Caco-2 (cell line): ENCODE measurements around the gene ZNF177. TPM values are rescaled to one million over a fixed set of nuclear protein-coding genes. Genes with fewer than 3 reads are reported as not detected.

ENCODE experiments used
- BruUV-seq: library from RNA; stranded (reverse); fragments of 400-500 nt; replicated peaks from 2 replicates; lab custom pipeline; 2021; lab: Mats Ljungman, UMichigan
- CTCF ChIA-PET: fragments of 300-600 bp; sonication (Branson Sonifier 250); formaldehyde crosslinking; loops from one replicate; lab custom pipeline; 2022; ENCODE audit warnings: antibody characterized with exemption; lab: Charles Lee
- POLR2A ChIA-PET: fragments of 300-600 bp; sonication (Branson Sonifier 250); formaldehyde crosslinking; loops from one replicate; lab custom pipeline; 2022; ENCODE audit warnings: antibody characterized with exemption; lab: Charles Lee
- DNase-seq, 2 experiments: peaks; one replicate each; pipeline versions ENCODE4 v3.0.0 to v3.0.0-alpha.2; 2020 to 2022
- H3K27me3 ChIP-seq: replicated peaks from 2 replicates; pipeline ENCODE4 v1.6.0; 2011; ENCODE audit warnings: low read length; ENCODE audit not compliant: control insufficient read depth, insufficient read depth
- H3K36me3 ChIP-seq: 2 replicates; pipeline ENCODE4 v1.5.1; 2011; ENCODE audit warnings: low read length; ENCODE audit not compliant: control insufficient read depth, insufficient read depth
- H3K4me1 ChIP-seq: fragments of 250-450 bp; sonication (Bioruptor Pico); 2 replicates; pipeline ENCODE4 v1.5.1; 2020; ENCODE audit warnings: mild to moderate bottlenecking
- H3K4me3 ChIP-seq: 2 replicates; pipeline ENCODE4 v1.5.1; 2011; ENCODE audit warnings: low read depth, mild to moderate bottlenecking, control low read depth, low read length
- H3K9me3 ChIP-seq: fragments of 250-450 bp; sonication (Bioruptor Pico); 2 replicates; pipeline ENCODE4 v1.5.1; 2020; ENCODE audit warnings: mild to moderate bottlenecking, moderate library complexity
- H3K27ac Mint-ChIP-seq: one replicate; pipeline ENCODE4 v1.8.0; 2022; ENCODE audit warnings: mixed read lengths; ENCODE audit not compliant: unreplicated experiment
- H3K27me3 Mint-ChIP-seq: one replicate; pipeline ENCODE4 v1.8.0; 2022; ENCODE audit warnings: mixed read lengths; ENCODE audit not compliant: insufficient read depth, unreplicated experiment
- H3K36me3 Mint-ChIP-seq: one replicate; pipeline ENCODE4 v1.8.0; 2022; ENCODE audit warnings: mild to moderate bottlenecking, mixed read lengths; ENCODE audit not compliant: insufficient read depth, unreplicated experiment
- H3K4me1 Mint-ChIP-seq: one replicate; pipeline ENCODE4 v1.8.0; 2022; ENCODE audit warnings: low read depth, mixed read lengths; ENCODE audit not compliant: unreplicated experiment
- H3K4me3 Mint-ChIP-seq: one replicate; pipeline ENCODE4 v1.8.0; 2022; ENCODE audit warnings: mild to moderate bottlenecking, moderate library complexity, mixed read lengths; ENCODE audit not compliant: unreplicated experiment
- H3K9me3 Mint-ChIP-seq: one replicate; pipeline ENCODE4 v1.8.0; 2022; ENCODE audit warnings: mixed read lengths; ENCODE audit not compliant: unreplicated experiment
- CTCF ChIP-seq, 2 experiments: fragments of 200-600 bp in 1 of 2; IDR thresholded peaks; 1 replicate in 1 of 2; 2 replicates in 1 of 2; pipeline versions ENCODE4 v1.5.1 to v1.8.0; 2011 to 2022; ENCODE audit warnings: antibody characterized with exemption in 1 of 2, control low read depth in 1 of 2, inconsistent platforms in 1 of 2, low read depth in 1 of 2, low read length in 1 of 2, mild to moderate bottlenecking in 1 of 2, moderate library complexity in 1 of 2; ENCODE audit not compliant: insufficient read depth in 1 of 2, severe bottlenecking in 1 of 2, unreplicated experiment in 1 of 2
- intact Hi-C: fragments of 100-400 bp; cut with micrococcal nuclease; formaldehyde crosslinking; loops from one replicate; pipeline ENCODE4 v1.10.0; 2022; ENCODE audit not compliant: unreplicated experiment
- total RNA-seq: library from RNA; stranded (reverse); gene quantifications from 2 replicates; pipeline ENCODE4 v1.2.3, GENCODE V29; 2022

ZNF177 gene
- total RNA-seq, 1 experiment from 2014 or later = 0.34 TPM

GRCh38 chr19:9329999-9330398 is 32.8 kb upstream of the ZNF177 start:
- no peaks in the 10 kb centered on the region for H3K4me1 Mint-ChIP-seq
- no TSS peak for BruUV-seq
- H3K4me3 ChIP-seq = no peak overlapping the region
- no peaks in the 10 kb centered on the region for H3K4me1 ChIP-seq
- H3K27me3 Mint-ChIP-seq = no peaks in the 10 kb centered on the region
- H3K4me3 Mint-ChIP-seq = no peak overlapping the region
- ChIA-PET POLR2A (no interaction called here), CTCF (no interaction called here)
- H3K9me3 Mint-ChIP-seq = peaks cover 14% of the 10 kb centered on the region
- H3K27me3 ChIP-seq = no peaks in the 10 kb centered on the region
- intact Hi-C loops = no loop called here
- peaks cover 14% of the 10 kb centered on the region for H3K36me3 Mint-ChIP-seq
- no peak overlapping the region for H3K27ac Mint-ChIP-seq
- H3K9me3 ChIP-seq = peaks cover 9% of the 10 kb centered on the region
- no peak for DNase-seq
- no peaks in the 10 kb centered on the region for H3K36me3 ChIP-seq
- TF ChIP-seq CTCF (IDR thresholded peaks at IDR 0.05; ENCODE audit: insufficient read depth in 1 of 2, low read depth in 1 of 2, low read length in 1 of 2, severe bottlenecking in 1 of 2, unreplicated experiment in 1 of 2) = no peak

DNA sequence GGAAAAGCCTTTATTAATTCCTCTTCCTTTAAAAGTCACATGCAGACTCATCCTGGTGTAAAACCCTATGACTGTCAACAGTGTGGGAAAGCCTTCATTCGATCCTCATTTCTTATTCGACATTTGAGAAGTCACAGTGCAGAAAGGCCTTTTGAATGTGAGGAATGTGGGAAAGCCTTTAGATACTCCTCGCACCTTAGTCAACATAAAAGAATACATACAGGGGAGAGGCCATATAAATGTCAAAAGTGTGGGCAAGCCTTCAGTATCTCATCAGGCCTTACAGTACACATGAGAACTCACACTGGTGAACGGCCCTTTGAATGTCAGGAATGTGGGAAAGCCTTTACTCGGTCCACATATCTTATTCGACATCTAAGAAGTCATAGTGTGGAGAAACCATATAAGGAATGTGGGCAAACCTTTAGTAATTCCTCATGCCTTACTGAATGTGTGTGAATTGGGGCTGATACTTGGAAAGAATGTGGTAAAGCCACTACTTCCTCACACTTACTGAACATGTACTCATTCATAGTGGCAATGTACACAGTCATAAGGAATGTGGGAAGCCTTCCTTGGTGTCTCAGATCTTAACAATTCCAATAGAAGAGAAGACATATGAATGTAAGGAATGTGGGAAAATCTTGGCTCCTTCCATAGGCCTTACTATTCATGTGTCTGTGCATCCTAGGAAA is 20.1 kb upstream of the ZNF177 start:
- ChIA-PET POLR2A (no interaction called here), CTCF (no interaction called here)
- Mint-ChIP-seq H3K27ac (no peak overlapping the region), H3K4me3 (no peak overlapping the region), H3K9me3 (peaks cover 32% of the 10 kb centered on the region), H3K36me3 (peaks cover 12% of the 10 kb centered on the region), H3K4me1 (no peaks in the 10 kb centered on the region), H3K27me3 (no peaks in the 10 kb centered on the region)
- intact Hi-C loops = no loop called here
- Histone ChIP-seq H3K36me3 (no peaks in the 10 kb centered on the region), H3K4me3 (no peak overlapping the region), H3K27me3 (no peaks in the 10 kb centered on the region), H3K4me1 (no peaks in the 10 kb centered on the region), H3K9me3 (peaks cover 23% of the 10 kb centered on the region)
- TF ChIP-seq CTCF (IDR thresholded peaks at IDR 0.05; ENCODE audit: insufficient read depth in 1 of 2, low read depth in 1 of 2, low read length in 1 of 2, severe bottlenecking in 1 of 2, unreplicated experiment in 1 of 2) = no peak
- BruUV-seq = no TSS peak
- no peak for DNase-seq

GRCh38 chr19:9345005-9345404 is 17.8 kb upstream of the ZNF177 start:
- Mint-ChIP-seq H3K27me3 (no peaks in the 10 kb centered on the region), H3K36me3 (peaks cover 12% of the 10 kb centered on the region), H3K9me3 (peaks cover 36% of the 10 kb centered on the region), H3K4me1 (no peaks in the 10 kb centered on the region), H3K4me3 (no peak overlapping the region), H3K27ac (no peak overlapping the region)
- no peak for TF ChIP-seq CTCF (IDR thresholded peaks at IDR 0.05; ENCODE audit: insufficient read depth in 1 of 2, low read depth in 1 of 2, low read length in 1 of 2, severe bottlenecking in 1 of 2, unreplicated experiment in 1 of 2)
- ChIA-PET CTCF (no interaction called here), POLR2A (no interaction called here)
- no peaks in the 10 kb centered on the region for H3K4me1 ChIP-seq
- H3K4me3 ChIP-seq = no peak overlapping the region
- peaks cover 23% of the 10 kb centered on the region for H3K9me3 ChIP-seq
- H3K27me3 ChIP-seq = no peaks in the 10 kb centered on the region
- BruUV-seq = no TSS peak
- DNase-seq = no peak
- intact Hi-C loops = no loop called here
- H3K36me3 ChIP-seq = no peaks in the 10 kb centered on the region
